OCI-LY7 (cell line): ENCODE results near the gene TTC7B. TPM values are rescaled to one million over a fixed set of nuclear protein-coding genes. Genes with fewer than 3 reads are reported as not detected.

Source experiments
- BruUV-seq: library from RNA; stranded (reverse); fragments of 400-500 nt; replicated peaks from 2 replicates; lab custom pipeline; 2021; lab: Mats Ljungman, UMichigan
- CTCF ChIA-PET: fragments of 300-600 bp; sonication (Branson Sonifier 250); formaldehyde crosslinking; loops from one replicate; lab custom pipeline; 2022; ENCODE audit warnings: antibody characterized with exemption; ENCODE audit not compliant: unreplicated experiment; lab: Charles Lee
- POLR2A ChIA-PET: fragments of 300-600 bp; sonication (Branson Sonifier 250); formaldehyde crosslinking; loops from one replicate; lab custom pipeline; 2022; ENCODE audit warnings: antibody characterized with exemption; lab: Charles Lee
- DNase-seq: peaks from one replicate; pipeline ENCODE4 v3.0.0-alpha.2; 2015; ENCODE audit warnings: low spot score
- H2AFZ ChIP-seq: fragments of 200-600 bp; sonication (generic), shearing (Covaris generic); 2 replicates; pipeline ENCODE4 v1.6.1; 2014; ENCODE audit warnings: mild to moderate bottlenecking, antibody characterized with exemption, low read length, moderate library complexity
- H3K27ac ChIP-seq: fragments of 200-600 bp; sonication (generic); 2 replicates; pipeline ENCODE4 v1.5.1; 2014; ENCODE audit warnings: mixed run types, low read depth, mild to moderate bottlenecking, moderate library complexity, low read length, inconsistent platforms; ENCODE audit not compliant: poor library complexity, severe bottlenecking
- H3K36me3 ChIP-seq: fragments of 200-600 bp; sonication (generic); 2 replicates; pipeline ENCODE4 v1.6.1; 2014; ENCODE audit warnings: mild to moderate bottlenecking, antibody characterized with exemption, low read length, moderate library complexity, mixed read lengths; ENCODE audit not compliant: insufficient read depth
- H3K4me1 ChIP-seq: fragments of 200-600 bp; sonication (generic); 2 replicates; pipeline ENCODE4 v1.5.1; 2014; ENCODE audit warnings: mild to moderate bottlenecking, low read length; ENCODE audit not compliant: insufficient read depth, poor library complexity, severe bottlenecking
- H3K4me2 ChIP-seq: fragments of 200-600 bp; sonication (generic); 2 replicates; pipeline ENCODE4 v1.6.1; 2014; ENCODE audit warnings: mild to moderate bottlenecking, low read length
- H3K4me3 ChIP-seq: fragments of 200-600 bp; sonication (generic); 2 replicates; pipeline ENCODE4 v1.5.1; 2014; ENCODE audit warnings: mild to moderate bottlenecking, low read depth, low read length; ENCODE audit not compliant: poor library complexity, severe bottlenecking
- H3K79me2 ChIP-seq: fragments of 200-600 bp; sonication (generic); 2 replicates; pipeline ENCODE4 v1.6.1; 2016; ENCODE audit warnings: low read depth, mild to moderate bottlenecking, low read length, moderate library complexity, mixed read lengths; ENCODE audit not compliant: insufficient read depth
- H3K9me2 ChIP-seq: fragments of 200-600 bp; sonication (generic); 2 replicates; pipeline ENCODE4 v1.6.1; 2016; ENCODE audit warnings: mild to moderate bottlenecking, low read length, mixed read lengths; ENCODE audit not compliant: insufficient read depth
- H3K9me3 ChIP-seq: fragments of 200-600 bp; sonication (generic); 2 replicates; pipeline ENCODE4 v1.6.1; 2014; ENCODE audit warnings: mild to moderate bottlenecking, mixed run types, low read length, mixed read lengths
- H4K20me1 ChIP-seq: fragments of 200-600 bp; sonication (generic); 2 replicates; pipeline ENCODE4 v1.6.1; 2014; ENCODE audit warnings: mild to moderate bottlenecking, antibody characterized with exemption, low read length, moderate library complexity, mixed read lengths; ENCODE audit not compliant: insufficient read depth
- CTCF ChIP-seq: fragments of 200-600 bp; sonication (generic); conservative IDR thresholded peaks from 2 replicates; pipeline ENCODE4 v1.5.1; 2014; ENCODE audit warnings: mild to moderate bottlenecking, antibody characterized with exemption, low read length, moderate library complexity, mixed read lengths
- EZH2phosphoT487 ChIP-seq: fragments of 200-600 bp; sonication (generic); IDR thresholded peaks from 2 replicates; pipeline ENCODE4 v1.6.1; 2018; ENCODE audit warnings: low read depth, borderline replicate concordance, mild to moderate bottlenecking, mixed run types, antibody characterized with exemption, low read length, moderate library complexity, mixed read lengths
- intact Hi-C: fragments of 100-400 bp; cut with micrococcal nuclease; formaldehyde crosslinking; loops from one replicate; pipeline ENCODE4 v1.10.0; 2022; ENCODE audit not compliant: unreplicated experiment
- total RNA-seq, 2 experiments: library from RNA; depleted of rRNA in 1 of 2; stranded (reverse); fragments of >200 nt in 1 of 2; shearing (Covaris generic) in 1 of 2; gene quantifications; 2 replicates each; pipeline ENCODE4 v1.2.3, GENCODE V29; 2014 to 2022

TTC7B gene
- total RNA-seq, 2 experiments from 2014 or later: 0.19 to 0.51 TPM

- H4K20me1 ChIP-seq: no peaks in the 10 kb centered on the region
- no peaks in the 10 kb centered on the region for H3K4me1 ChIP-seq
- DNase-seq: no peak
- no peaks in the 10 kb centered on the region for H3K79me2 ChIP-seq
- BruUV-seq: no TSS peak
- no peak overlapping the region for H2AFZ ChIP-seq
- intact Hi-C loops: no loop called here
- H3K4me2 ChIP-seq: no peak overlapping the region
- ChIA-PET CTCF (no interaction called here), POLR2A (interaction anchor here (0.6 to 0.7 kb wide), 2 partner anchors 12 to 504 kb away, joined by 3 read pairs; no protein-coding TSS in a partner anchor)
- no peak overlapping the region for H3K27ac ChIP-seq
- H3K36me3 ChIP-seq: no peaks in the 10 kb centered on the region
- H3K9me2 ChIP-seq: no peaks in the 10 kb centered on the region
- H3K9me3 ChIP-seq: no peaks in the 10 kb centered on the region
- TF ChIP-seq CTCF (no peak), EZH2phosphoT487 (no peak)
- H3K4me3 ChIP-seq: no peak overlapping the region
These were observed 176.6 kb downstream of the TTC7B start for GRCh38 chr14:90639641-90640040.

GRCh38 chr14:90632871-90633270 lies 183.4 kb downstream of the TTC7B start:
- no peaks in the 10 kb centered on the region for H3K36me3 ChIP-seq
- no peak overlapping the region for H3K4me3 ChIP-seq
- ChIA-PET CTCF (no interaction called here), POLR2A (no interaction called here)
- no peaks in the 10 kb centered on the region for H4K20me1 ChIP-seq
- no peak overlapping the region for H2AFZ ChIP-seq
- DNase-seq: no peak
- peaks cover 7% of the 10 kb centered on the region for H3K4me1 ChIP-seq
- no peaks in the 10 kb centered on the region for H3K79me2 ChIP-seq
- H3K9me2 ChIP-seq: no peaks in the 10 kb centered on the region
- H3K4me2 ChIP-seq: no peak overlapping the region
- no peaks in the 10 kb centered on the region for H3K9me3 ChIP-seq
- H3K27ac ChIP-seq: no peak overlapping the region
- BruUV-seq: no TSS peak
- no peak for TF ChIP-seq CTCF
- no peak for TF ChIP-seq EZH2phosphoT487
- intact Hi-C loops: no loop called here

GRCh38 chr14:90632451-90632850 lies 183.8 kb downstream of the TTC7B start:
- H3K27ac ChIP-seq: no peak overlapping the region

More at GRCh38 chr14:90632451-90632850, 183.8 kb downstream of the TTC7B start:
- no peak for TF ChIP-seq CTCF
- TF ChIP-seq EZH2phosphoT487: no peak
- CTCF ChIA-PET: no interaction called here
- Histone ChIP-seq H3K4me3 (no peak overlapping the region), H3K4me2 (no peak overlapping the region), H2AFZ (no peak overlapping the region), H4K20me1 (no peaks in the 10 kb centered on the region), H3K9me3 (no peaks in the 10 kb centered on the region), H3K79me2 (no peaks in the 10 kb centered on the region), H3K9me2 (no peaks in the 10 kb centered on the region), H3K4me1 (peaks cover 7% of the 10 kb centered on the region), H3K36me3 (no peaks in the 10 kb centered on the region)
- POLR2A ChIA-PET: no interaction called here
- DNase-seq: no peak
- intact Hi-C loops: no loop called here
- no TSS peak for BruUV-seq
